Muscle of leg (tissue), 11 donors: ENCODE data around the gene FAM180B. TPM values are rescaled to one million over a fixed set of nuclear protein-coding genes. Genes with fewer than 3 reads are reported as not detected.
"Not testable (repeated sequence)": the region's sequence is repeated elsewhere in the genome, so short reads cannot be mapped to it uniquely, and the experiment has no call there.

ENCODE experiments used
- DNase-seq: peaks from one replicate; pipeline ENCODE4 v3.0.0; 2013
- H3K27ac ChIP-seq: one replicate; pipeline ENCODE4 v1.5.1; 2013; ENCODE audit warnings: mild to moderate bottlenecking, low read length, control low read depth
- H3K27me3 ChIP-seq: one replicate; pipeline ENCODE4 v1.6.1; 2013; ENCODE audit warnings: low read length; ENCODE audit not compliant: control insufficient read depth, insufficient read depth
- H3K36me3 ChIP-seq: one replicate; pipeline ENCODE4 v1.6.1; 2013; ENCODE audit warnings: low read length; ENCODE audit not compliant: control insufficient read depth, insufficient read depth
- H3K4me1 ChIP-seq: one replicate; pipeline ENCODE4 v1.6.1; 2013; ENCODE audit warnings: low read length; ENCODE audit not compliant: control insufficient read depth, insufficient read depth
- H3K4me3 ChIP-seq: one replicate; pipeline ENCODE4 v1.5.1; 2013; ENCODE audit warnings: low read length, control low read depth
- H3K9me3 ChIP-seq: replicated peaks from 2 replicates; pipeline ENCODE4 v1.6.1; 2013; ENCODE audit warnings: low read depth, low read length; ENCODE audit not compliant: control insufficient read depth
- WGBS: methylation state at CpG from one replicate; pipeline ENCODE4 v1.1.5; 2013; ENCODE audit warnings: missing lambda C conversion rate; ENCODE audit not compliant: insufficient coverage; 5-methylcytosine and 5-hydroxymethylcytosine counted together
- polyA plus RNA-seq, 8 donors: library from polyadenylated mRNA; unstranded; fragments of 120-200 nt; gene quantifications; one replicate each; pipeline versions ENCODE4 v1.2.1 to v1.2.3, GENCODE V29; 2013; ENCODE audit warnings: inconsistent platforms in 1 of 8, low replicate concordance in 1 of 8; ENCODE audit not compliant: insufficient read length in 8 of 8, insufficient read depth in 1 of 8
- total RNA-seq: library from RNA; stranded (reverse); fragments of 120-200 nt; gene quantifications from one replicate; pipeline ENCODE4 v1.2.4, GENCODE V29; 2013

Gene FAM180B
- total and polyA plus RNA-seq, 9 donors, result 1.9 to 5.7 (median 3.5) TPM

DNA sequence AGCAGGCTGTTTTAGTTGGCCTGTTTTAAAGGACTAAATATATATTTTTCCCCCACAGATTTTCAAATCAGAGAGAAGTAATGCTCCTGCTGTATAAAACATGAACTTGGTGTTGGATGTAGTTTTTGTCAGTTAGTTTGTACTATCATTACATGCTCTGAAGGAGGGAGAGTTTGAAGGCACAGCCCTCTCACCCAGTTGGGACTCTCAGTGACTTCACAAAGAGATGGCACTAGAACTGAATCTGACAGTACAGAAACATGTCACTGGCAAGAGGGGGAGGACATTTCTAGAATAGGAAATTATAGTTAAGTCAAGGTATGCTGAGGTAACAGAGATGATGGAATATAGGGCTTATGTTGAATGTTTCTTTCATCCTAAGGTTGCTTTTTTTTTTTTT lies 28.8 kb downstream of the FAM180B start:
- Histone ChIP-seq H3K36me3 (peaks cover 11% of the 10 kb centered on the region), H3K4me3 (no peak overlapping the region), H3K4me1 (peaks cover 4% of the 10 kb centered on the region), H3K9me3 (no peaks in the 10 kb centered on the region), H3K27ac (no peak overlapping the region), H3K27me3 (no peaks in the 10 kb centered on the region)
- no peak for DNase-seq

DNA sequence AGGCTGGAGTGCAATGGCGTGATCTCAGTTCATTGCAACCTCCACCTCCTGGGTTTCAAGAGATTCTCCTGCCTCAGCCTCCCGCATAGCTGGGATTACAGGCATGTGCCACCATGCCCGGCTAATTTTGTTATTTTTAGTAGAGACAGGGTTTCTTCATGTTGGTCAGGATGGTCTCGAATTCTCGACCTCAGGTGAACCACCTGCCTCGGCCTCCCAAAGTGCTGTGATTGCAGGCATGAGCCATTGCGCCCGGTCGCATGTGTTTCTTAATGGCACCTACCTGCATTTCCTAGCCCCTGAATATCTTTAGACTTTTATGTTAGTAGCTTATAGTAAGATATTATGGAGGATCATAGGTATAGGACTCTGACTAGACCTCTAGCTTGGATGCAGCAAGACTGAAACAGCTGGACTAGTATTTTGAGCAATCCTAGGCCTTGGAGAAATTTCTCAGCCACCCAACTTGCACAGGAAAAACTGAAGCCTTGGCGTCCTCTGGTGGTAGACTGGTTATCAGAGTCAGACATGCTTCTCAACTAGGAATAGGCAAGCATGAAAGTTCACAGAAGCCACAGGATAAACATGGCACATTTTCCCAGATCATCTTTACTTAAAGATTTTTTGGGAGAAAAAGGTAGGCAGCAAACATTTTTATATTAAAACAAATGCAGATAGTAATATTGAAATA lies 30.4 kb downstream of the FAM180B start:
- no peak overlapping the region for H3K4me3 ChIP-seq
- no peak overlapping the region for H3K27ac ChIP-seq
- H3K27me3 ChIP-seq, result no peaks in the 10 kb centered on the region
- 80% methylated on average over 1 of the region's 10 CpGs for WGBS
- no peaks in the 10 kb centered on the region for H3K9me3 ChIP-seq
- H3K4me1 ChIP-seq, result no peaks in the 10 kb centered on the region
- H3K36me3 ChIP-seq, result peaks cover 19% of the 10 kb centered on the region
- peak; percentile 87 for DNase-seq

DNA sequence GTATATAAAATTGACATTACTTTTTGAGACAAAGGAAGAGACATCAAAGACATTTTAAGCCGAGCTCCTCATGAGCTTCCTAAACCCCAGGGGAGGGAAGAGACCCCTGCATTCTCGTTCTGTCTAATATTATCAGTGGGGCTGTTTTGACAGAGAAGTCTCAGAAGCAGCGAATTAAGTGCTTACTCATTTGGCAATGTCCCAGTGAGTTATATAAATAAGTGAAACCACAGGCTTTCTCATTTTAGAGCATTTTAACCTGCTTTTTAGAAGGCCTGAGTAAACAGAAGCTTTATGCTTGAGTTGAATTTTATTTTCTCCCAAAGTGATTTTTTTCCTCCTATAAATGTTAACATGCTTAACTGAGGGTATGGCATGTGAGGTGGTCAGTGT lies 30.9 kb downstream of the FAM180B start:
- no peaks in the 10 kb centered on the region for H3K27me3 ChIP-seq
- H3K27ac ChIP-seq, result no peak overlapping the region
- peaks cover 24% of the 10 kb centered on the region for H3K36me3 ChIP-seq

DNA sequence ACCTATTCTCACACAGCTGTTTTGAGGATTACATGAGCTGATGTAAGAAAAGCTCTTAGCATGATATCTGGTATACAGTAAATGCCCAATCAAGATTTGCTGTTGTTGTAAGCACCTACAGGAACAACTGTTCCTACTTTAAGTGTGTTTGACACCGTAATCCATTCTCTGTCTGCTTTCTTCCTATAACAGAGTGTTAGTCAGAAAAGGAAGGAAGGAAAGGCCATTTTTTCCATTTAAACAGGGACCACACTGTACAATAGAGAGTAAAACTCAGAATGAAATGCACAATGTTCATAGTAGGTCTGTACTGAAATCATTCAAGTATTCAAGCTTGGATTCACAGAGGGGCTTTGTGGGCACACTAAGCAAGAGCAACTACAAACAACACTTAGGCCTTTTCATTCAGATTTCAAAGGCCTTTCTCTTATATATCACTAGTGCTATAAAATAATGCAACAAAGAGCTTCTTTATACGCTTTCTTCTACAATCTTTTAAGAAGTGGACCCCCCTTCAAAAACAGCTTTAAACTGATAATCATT lies 34.4 kb downstream of the FAM180B start:
- peaks cover 46% of the 10 kb centered on the region for H3K36me3 ChIP-seq
- WGBS, result no CpG with 5 or more reads among the region's 2 CpGs
- no peaks in the 10 kb centered on the region for H3K9me3 ChIP-seq
- H3K27me3 ChIP-seq, result no peaks in the 10 kb centered on the region
- no peak overlapping the region for H3K27ac ChIP-seq
- H3K4me3 ChIP-seq, result no peak overlapping the region
- DNase-seq, result no peak
- no peaks in the 10 kb centered on the region for H3K4me1 ChIP-seq

More for the DNA sequence above, 30.9 kb downstream of the FAM180B start:
- no peaks in the 10 kb centered on the region for H3K4me1 ChIP-seq
- no peak overlapping the region for H3K4me3 ChIP-seq
- no peak for DNase-seq
- H3K9me3 ChIP-seq, result no peaks in the 10 kb centered on the region
- no CpG with 5 or more reads among the region's 3 CpGs for WGBS

DNA sequence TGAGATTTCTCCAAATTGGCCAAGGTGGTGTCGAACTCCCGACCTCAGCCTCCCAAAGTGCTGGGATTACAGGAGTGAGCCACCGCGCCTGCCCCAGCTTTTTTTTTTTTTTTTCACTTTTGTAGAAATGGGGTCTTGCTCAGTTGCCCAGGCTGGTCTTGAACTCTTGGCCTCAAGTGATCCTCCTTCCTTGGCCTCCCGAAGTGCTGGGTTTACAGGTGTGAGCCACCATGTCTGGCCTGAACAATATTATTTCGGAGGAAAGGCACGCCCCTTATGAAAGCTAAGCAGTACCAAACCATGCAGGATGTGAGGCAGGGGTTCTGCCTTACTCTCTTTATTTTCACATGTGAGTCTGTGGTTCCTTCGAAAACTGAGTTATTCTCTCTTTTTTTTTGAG lies 39.8 kb downstream of the FAM180B start:
- H3K27ac ChIP-seq, result no peak overlapping the region
- 100% methylated on average over 2 of the region's 8 CpGs for WGBS
- H3K27me3 ChIP-seq, result no peaks in the 10 kb centered on the region
- no peaks in the 10 kb centered on the region for H3K4me1 ChIP-seq
- H3K9me3 ChIP-seq, result no peaks in the 10 kb centered on the region
- no peak overlapping the region for H3K4me3 ChIP-seq
- no peak for DNase-seq
- peaks cover 65% of the 10 kb centered on the region for H3K36me3 ChIP-seq

DNA sequence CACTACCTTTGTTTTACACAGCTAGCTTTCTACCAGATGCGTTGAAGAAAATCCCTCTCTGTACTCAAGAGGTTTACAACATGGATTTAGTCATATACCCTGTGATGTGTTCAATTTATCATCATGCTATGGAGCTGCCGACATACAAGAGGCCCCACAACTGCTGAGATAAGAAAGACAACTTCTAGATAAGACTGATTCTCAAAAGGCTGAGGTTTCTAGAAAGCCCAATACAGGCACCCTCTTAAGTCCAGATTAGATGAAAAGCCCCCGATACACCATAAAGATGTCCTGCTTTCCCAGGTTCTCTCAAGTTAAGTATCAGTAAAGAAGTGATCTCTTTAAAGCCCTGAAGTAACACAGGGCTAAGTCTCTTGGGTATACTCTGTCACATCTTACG lies 41.5 kb downstream of the FAM180B start:
- Histone ChIP-seq H3K36me3 (peaks cover 56% of the 10 kb centered on the region), H3K9me3 (no peaks in the 10 kb centered on the region), H3K4me3 (no peak overlapping the region), H3K27me3 (no peaks in the 10 kb centered on the region), H3K27ac (no peak overlapping the region), H3K4me1 (no peaks in the 10 kb centered on the region)
- 83% methylated on average over 1 of the region's 4 CpGs for WGBS
- DNase-seq, result no peak

DNA sequence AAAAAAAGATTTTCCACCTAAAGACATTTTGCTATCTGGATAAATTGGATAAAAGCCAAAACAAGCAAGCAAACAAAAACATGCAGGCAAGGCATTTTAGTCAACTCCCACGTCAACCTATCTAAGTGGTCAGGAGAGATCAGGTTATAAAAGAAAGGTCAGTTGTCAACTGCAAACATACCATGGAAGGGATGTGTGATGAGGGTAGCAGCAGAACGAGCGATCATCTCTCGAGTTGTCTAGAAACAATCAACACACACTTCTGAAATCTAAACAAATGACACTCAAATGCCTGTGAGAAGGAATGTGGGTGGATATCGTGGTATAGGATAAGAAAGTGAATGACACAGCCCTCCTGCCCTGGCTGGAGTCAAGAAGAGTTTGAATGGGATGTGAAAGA lies 45.0 kb downstream of the FAM180B start:
- Histone ChIP-seq H3K36me3 (peaks cover 51% of the 10 kb centered on the region), H3K9me3 (no peaks in the 10 kb centered on the region), H3K27ac (no peak overlapping the region), H3K27me3 (no peaks in the 10 kb centered on the region), H3K4me3 (no peak overlapping the region), H3K4me1 (no peaks in the 10 kb centered on the region)
- DNase-seq, result no peak
- no CpG with 5 or more reads among the region's 5 CpGs for WGBS

DNA sequence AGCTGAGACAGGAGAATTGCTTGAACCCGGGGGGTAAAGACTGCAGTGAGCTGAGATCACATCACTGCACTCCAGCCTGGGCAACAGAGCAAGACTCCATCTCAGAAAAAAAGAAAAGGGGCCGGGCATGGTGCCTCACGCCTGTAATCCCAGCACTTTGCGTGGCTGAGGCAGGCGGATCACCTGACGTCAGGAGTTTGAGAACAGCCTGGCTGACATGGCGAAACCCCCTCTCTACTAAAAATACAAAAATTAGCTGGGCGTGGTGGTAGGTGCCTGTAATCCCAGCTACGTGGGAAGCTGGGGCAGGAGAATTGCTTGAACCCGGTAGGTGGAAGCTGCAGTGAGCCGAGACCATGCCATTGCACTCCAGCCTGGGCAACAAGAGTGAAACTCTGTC lies 49.9 kb downstream of the FAM180B start:
- H3K27me3 ChIP-seq, H3K9me3 ChIP-seq, H3K4me1 ChIP-seq, H3K4me3 ChIP-seq, DNase-seq, H3K27ac ChIP-seq: not testable (repeated sequence)
- 86% methylated on average over 3 of the region's 11 CpGs for WGBS
- peaks cover 42% of the 10 kb centered on the region for H3K36me3 ChIP-seq

Other genes starting within 250 kb of the FAM180B start
- 0.13 TPM for gene MYBPC3, start 234.0 kb upstream of the FAM180B start, total RNA-seq
- gene MYBPC3, start 234.0 kb upstream of the FAM180B start, polyA plus RNA-seq, result 1 to 10 TPM in 1 of 8 donors, under 1 TPM in 7; 0.06 to 1.1 (median 0.30) TPM
- gene SPI1, start 208.1 kb upstream of the FAM180B start, total RNA-seq, result 3.6 TPM
- 1 to 10 TPM; 5.6 to 8.2 (median 6.0) TPM for gene SPI1, start 208.1 kb upstream of the FAM180B start, polyA plus RNA-seq
- gene SLC39A13, start 178.1 kb upstream of the FAM180B start, total RNA-seq, result 37.7 TPM
- gene SLC39A13, start 178.1 kb upstream of the FAM180B start, polyA plus RNA-seq, result 10 to 100 TPM; 36.2 to 46.5 (median 42.5) TPM
- gene PSMC3, start 160.2 kb upstream of the FAM180B start, total RNA-seq, result 99.1 TPM
- 100 to 1,000 TPM; 125 to 159 (median 136) TPM for gene PSMC3, start 160.2 kb upstream of the FAM180B start, polyA plus RNA-seq
- 57.9 TPM for gene RAPSN, start 137.5 kb upstream of the FAM180B start, total RNA-seq
- gene RAPSN, start 137.5 kb upstream of the FAM180B start, polyA plus RNA-seq, result 100 to 1,000 TPM in 3 of 8 donors, 10 to 100 TPM in 5; 89.9 to 113 (median 99.4) TPM
- 58.0 TPM for gene CELF1, start 33.5 kb upstream of the FAM180B start, total RNA-seq
- 10 to 100 TPM; 46.9 to 74.3 (median 60.7) TPM for gene CELF1, start 33.5 kb upstream of the FAM180B start, polyA plus RNA-seq
- 36.1 TPM for gene PTPMT1, start 21.1 kb upstream of the FAM180B start, total RNA-seq
- 10 to 100 TPM; 26.0 to 31.2 (median 28.3) TPM for gene PTPMT1, start 21.1 kb upstream of the FAM180B start, polyA plus RNA-seq
- 16.0 TPM for gene KBTBD4, start 7.7 kb upstream of the FAM180B start, total RNA-seq
- 10 to 100 TPM; 11.8 to 16.5 (median 15.1) TPM for gene KBTBD4, start 7.7 kb upstream of the FAM180B start, polyA plus RNA-seq
- gene NDUFS3, start 7.6 kb upstream of the FAM180B start, total RNA-seq, result 97.4 TPM
- 100 to 1,000 TPM in 2 of 8 donors, 10 to 100 TPM in 6; 90.9 to 103 (median 96.0) TPM for gene NDUFS3, start 7.6 kb upstream of the FAM180B start, polyA plus RNA-seq
- 11.3 TPM for gene C1QTNF4, start 7.7 kb downstream of the FAM180B start, total RNA-seq
- 10 to 100 TPM in 5 of 8 donors, 1 to 10 TPM in 3; 8.4 to 16.8 (median 10.2) TPM for gene C1QTNF4, start 7.7 kb downstream of the FAM180B start, polyA plus RNA-seq
- 51.1 TPM for gene MTCH2, start 55.9 kb downstream of the FAM180B start, total RNA-seq
- gene MTCH2, start 55.9 kb downstream of the FAM180B start, polyA plus RNA-seq, result 10 to 100 TPM; 67.6 to 83.9 (median 71.7) TPM
- 0.44 TPM for gene AGBL2, start 128.7 kb downstream of the FAM180B start, total RNA-seq
- gene AGBL2, start 128.7 kb downstream of the FAM180B start, polyA plus RNA-seq, result 1 to 10 TPM in 4 of 8 donors, under 1 TPM in 4; 0.43 to 1.6 (median 0.99) TPM
- gene FNBP4, start 180.7 kb downstream of the FAM180B start, total RNA-seq, result 63.4 TPM
- gene FNBP4, start 180.7 kb downstream of the FAM180B start, polyA plus RNA-seq, result 100 to 1,000 TPM in 1 of 8 donors, 10 to 100 TPM in 7; 59.4 to 116 (median 77.9) TPM